Peyer's patch (tissue), 4 donors: ENCODE measurements around the gene PDXK. TPM values are rescaled to one million over a fixed set of nuclear protein-coding genes. Genes with fewer than 3 reads are reported as not detected.

Source experiments
- DNase-seq, 3 donors: peaks; one replicate each; pipeline ENCODE4 v3.0.0-alpha.2; 2017 to 2019
- H3K27ac ChIP-seq, 4 donors: fragments of 200-600 bp; sonication (generic); one replicate each; pipeline ENCODE4 v1.5.1; 2016 to 2019
- H3K27me3 ChIP-seq, 2 donors: fragments of 200-600 bp; sonication (generic); one replicate each; pipeline ENCODE4 v1.5.1; 2019
- H3K36me3 ChIP-seq, 3 donors: fragments of 200-600 bp; sonication (generic); one replicate each; pipeline ENCODE4 v1.5.1; 2016 to 2019
- H3K4me1 ChIP-seq, 4 donors: fragments of 200-600 bp; sonication (generic); one replicate each; pipeline ENCODE4 v1.5.1; 2016 to 2019
- H3K4me3 ChIP-seq, 4 donors: fragments of 200-600 bp; sonication (generic); 1 replicate in 3 of 4; 2 replicates in 1 of 4; pipeline ENCODE4 v1.5.1; 2016 to 2019; ENCODE audit warnings: mild to moderate bottlenecking in 1 of 4
- H3K9me3 ChIP-seq, 4 donors: fragments of 200-600 bp; sonication (generic); one replicate each; pipeline ENCODE4 v1.5.1; 2016 to 2019; ENCODE audit warnings: mild to moderate bottlenecking in 1 of 4
- POLR2A ChIP-seq, 2 donors: fragments of 450-650 bp; IDR thresholded peaks; one replicate each; pipeline ENCODE4 v1.5.1; 2017; ENCODE audit warnings: antibody characterized with exemption in 2 of 2, mild to moderate bottlenecking in 2 of 2, moderate library complexity in 2 of 2
- total RNA-seq, 4 donors: library from RNA; depleted of rRNA; stranded (reverse); fragments of >200 nt; gene quantifications; one replicate each; pipeline ENCODE4 v1.1.0, GENCODE V29; 2016
- TF ChIP-seq, protein P1 (sequence below), 6 experiments: fragments of 450-650 bp in 4 of 6; fragments of 200-600 bp in 2 of 6; sonication (generic) in 1 of 6; IDR thresholded peaks; one replicate each; pipeline ENCODE4 v1.5.1; 2017 to 2019; ENCODE audit warnings: antibody characterized with exemption in 6 of 6, mild to moderate bottlenecking in 3 of 6, moderate library complexity in 1 of 6

The PDXK gene
- total RNA-seq, 4 donors from 2014 or later, result 83.3 to 206 (median 152) TPM

DNA sequence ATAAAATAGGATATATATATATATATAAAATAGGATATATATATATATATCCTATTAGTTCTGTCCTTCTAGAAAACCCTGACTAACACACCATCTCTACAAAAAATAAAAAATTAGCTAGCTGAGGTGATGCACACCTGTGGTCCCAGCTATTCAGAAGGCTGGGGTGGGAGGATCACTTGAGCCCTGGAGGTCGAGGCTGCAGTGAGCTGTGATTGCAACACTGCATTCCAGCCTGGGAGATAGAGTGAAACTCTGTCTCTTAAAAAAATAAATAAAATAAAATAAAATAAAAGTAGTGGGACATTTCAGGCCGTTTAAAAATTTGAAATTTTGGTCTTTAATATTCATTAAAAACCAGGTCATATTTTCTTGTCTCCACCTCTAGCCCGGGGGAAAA, 66.2 kb downstream of the PDXK start:
- DNase-seq, result no peak
- H3K27me3 ChIP-seq, result no peaks in the 10 kb centered on the region
- peaks cover 0 to 9% (median 0%) of the 10 kb centered on the region in 4 donors for H3K4me1 ChIP-seq
- TF ChIP-seq POLR2A (IDR thresholded peaks at IDR 0.05), result no peak
- TF ChIP-seq, protein P1, sequence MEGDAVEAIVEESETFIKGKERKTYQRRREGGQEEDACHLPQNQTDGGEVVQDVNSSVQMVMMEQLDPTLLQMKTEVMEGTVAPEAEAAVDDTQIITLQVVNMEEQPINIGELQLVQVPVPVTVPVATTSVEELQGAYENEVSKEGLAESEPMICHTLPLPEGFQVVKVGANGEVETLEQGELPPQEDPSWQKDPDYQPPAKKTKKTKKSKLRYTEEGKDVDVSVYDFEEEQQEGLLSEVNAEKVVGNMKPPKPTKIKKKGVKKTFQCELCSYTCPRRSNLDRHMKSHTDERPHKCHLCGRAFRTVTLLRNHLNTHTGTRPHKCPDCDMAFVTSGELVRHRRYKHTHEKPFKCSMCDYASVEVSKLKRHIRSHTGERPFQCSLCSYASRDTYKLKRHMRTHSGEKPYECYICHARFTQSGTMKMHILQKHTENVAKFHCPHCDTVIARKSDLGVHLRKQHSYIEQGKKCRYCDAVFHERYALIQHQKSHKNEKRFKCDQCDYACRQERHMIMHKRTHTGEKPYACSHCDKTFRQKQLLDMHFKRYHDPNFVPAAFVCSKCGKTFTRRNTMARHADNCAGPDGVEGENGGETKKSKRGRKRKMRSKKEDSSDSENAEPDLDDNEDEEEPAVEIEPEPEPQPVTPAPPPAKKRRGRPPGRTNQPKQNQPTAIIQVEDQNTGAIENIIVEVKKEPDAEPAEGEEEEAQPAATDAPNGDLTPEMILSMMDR (IDR thresholded peaks at IDR 0.05), result no peak
- no peak overlapping the region for H3K4me3 ChIP-seq
- no peak overlapping the region for H3K27ac ChIP-seq
- H3K9me3 ChIP-seq, result no peaks in the 10 kb centered on the region
- no peaks in the 10 kb centered on the region for H3K36me3 ChIP-seq

DNA sequence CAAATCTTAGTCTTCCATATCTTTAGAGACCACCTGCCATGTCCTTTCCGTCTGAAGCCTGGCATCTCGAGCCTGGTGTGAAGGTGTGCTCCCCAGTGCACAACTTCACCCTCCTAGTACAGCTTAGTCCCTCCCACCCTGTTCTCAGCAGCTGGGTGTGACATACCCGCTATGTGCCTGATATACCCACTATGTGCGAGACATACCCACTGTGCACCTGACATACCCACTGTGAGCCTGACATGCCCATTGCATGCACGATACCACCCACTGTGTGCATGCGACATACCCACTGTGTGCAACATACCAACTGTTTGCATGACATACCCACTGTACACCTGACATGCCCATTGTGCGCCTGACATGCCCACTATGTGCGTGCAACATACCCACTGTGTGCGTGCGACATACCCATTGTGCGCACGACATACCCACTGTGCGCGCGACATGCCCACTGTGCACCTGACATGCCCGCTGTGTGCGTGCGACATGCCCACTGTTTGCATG, 67.4 kb downstream of the PDXK start:
- Histone ChIP-seq H3K36me3 (no peaks in the 10 kb centered on the region), H3K27ac (no peak overlapping the region), H3K27me3 (no peaks in the 10 kb centered on the region), H3K9me3 (no peaks in the 10 kb centered on the region), H3K4me3 (no peak overlapping the region), H3K4me1 (peaks cover 0 to 18% (median 3%) of the 10 kb centered on the region in 4 donors)
- DNase-seq, result no peak
- no peak for TF ChIP-seq POLR2A (IDR thresholded peaks at IDR 0.05)
- TF ChIP-seq, protein P1 (IDR thresholded peaks at IDR 0.05), result no peak

DNA sequence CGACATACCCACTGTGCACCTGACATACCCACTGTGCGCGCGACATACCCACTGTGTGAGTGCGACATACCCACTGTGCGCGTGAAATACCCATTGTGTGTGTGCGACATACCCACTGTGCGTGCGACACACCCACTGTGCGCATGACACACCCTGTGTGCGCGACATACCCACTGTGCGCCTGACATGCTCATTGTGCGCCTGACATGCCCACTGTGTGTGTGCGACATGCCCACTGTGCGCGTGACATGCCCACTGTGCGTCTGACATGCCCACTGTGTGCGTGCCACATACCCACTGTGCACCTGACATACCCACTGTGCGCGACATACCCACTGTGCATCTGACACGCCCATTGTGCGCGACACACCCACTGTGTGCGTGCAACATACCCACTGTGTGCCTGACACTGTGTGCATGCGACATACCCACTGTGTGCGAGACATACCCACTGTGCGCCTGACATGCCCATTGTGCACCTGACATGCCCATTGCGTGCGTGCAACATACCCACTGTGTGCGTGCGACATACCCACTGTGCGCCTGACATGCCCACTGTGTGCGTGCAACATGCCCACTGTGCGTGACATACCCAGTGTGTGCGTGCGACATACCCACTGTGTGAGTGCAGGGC, 68.0 kb downstream of the PDXK start:
- no peaks in the 10 kb centered on the region for H3K9me3 ChIP-seq
- peaks cover 0 to 18% (median 3%) of the 10 kb centered on the region in 4 donors for H3K4me1 ChIP-seq
- no peak for TF ChIP-seq POLR2A (IDR thresholded peaks at IDR 0.05)
- TF ChIP-seq, protein P1 (IDR thresholded peaks at IDR 0.05), result no peak
- peaks cover 0 to 4% (median 0%) of the 10 kb centered on the region in 3 donors for H3K36me3 ChIP-seq
- H3K4me3 ChIP-seq, result no peak overlapping the region
- DNase-seq, result no peak
- H3K27ac ChIP-seq, result no peak overlapping the region
- no peaks in the 10 kb centered on the region for H3K27me3 ChIP-seq

DNA sequence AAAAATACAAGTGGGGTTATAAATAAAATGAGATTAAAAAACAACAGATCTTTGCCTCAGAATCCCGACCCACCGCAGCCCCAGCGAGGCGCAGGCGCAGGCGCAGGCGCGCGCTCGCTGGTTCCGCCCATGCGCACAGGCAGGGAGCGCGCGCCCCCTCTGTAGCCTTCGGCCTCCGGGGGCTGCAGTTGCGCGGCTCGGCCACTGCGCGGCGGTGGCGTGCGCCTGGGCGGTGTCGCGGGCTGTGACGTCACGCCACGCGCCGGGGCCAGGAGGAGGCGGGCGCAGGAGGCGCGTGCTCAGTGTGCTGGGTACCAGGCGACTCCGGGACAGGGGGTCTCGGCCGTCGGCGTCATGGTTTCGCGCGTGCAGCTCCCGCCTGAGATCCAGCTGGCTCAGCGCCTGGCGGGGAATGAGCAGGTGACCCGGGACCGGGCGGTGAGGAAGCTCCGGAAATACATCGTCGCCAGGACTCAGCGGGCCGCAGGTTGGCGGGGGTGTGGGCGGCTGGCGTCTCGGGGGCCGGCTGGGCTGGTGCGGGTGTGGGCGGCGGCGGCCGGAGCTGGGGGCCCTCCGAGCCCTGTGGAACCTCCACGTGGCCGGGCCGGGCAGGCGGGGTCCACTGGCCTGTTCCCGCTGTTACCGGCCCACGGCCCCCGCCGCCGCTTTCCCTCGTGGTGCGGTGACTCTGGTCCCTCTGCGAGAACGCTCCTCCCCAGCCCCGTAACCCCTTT, 70.5 kb downstream of the PDXK start, which contains the start of gene RRP1:
TSS of gene RRP1 (plus strand) at position 302 of the 734 bp plus-strand sequence. CDS start at position 355, 53 bp downstream.
- Histone ChIP-seq H3K4me3 (peak within 1 kb of the TSS; percentile 77 to 91 (median 83)), H3K27me3 (no peaks in the 10 kb centered on the region), H3K36me3 (peaks cover 0 to 28% (median 0%) of the 10 kb centered on the region in 3 donors), H3K9me3 (no peaks in the 10 kb centered on the region), H3K27ac (peak within 1 kb of the TSS; percentile 84 to 88 (median 85)), H3K4me1 (peaks cover 0 to 18% (median 3%) of the 10 kb centered on the region in 4 donors)
- TF ChIP-seq POLR2A (IDR thresholded peaks at IDR 0.05), result peak; percentile 64 to 75
- TF ChIP-seq, protein P1 (IDR thresholded peaks at IDR 0.05), result peak; percentile 100
- DNase-seq, result peak; percentile 90 to 96 (median 96)

DNA sequence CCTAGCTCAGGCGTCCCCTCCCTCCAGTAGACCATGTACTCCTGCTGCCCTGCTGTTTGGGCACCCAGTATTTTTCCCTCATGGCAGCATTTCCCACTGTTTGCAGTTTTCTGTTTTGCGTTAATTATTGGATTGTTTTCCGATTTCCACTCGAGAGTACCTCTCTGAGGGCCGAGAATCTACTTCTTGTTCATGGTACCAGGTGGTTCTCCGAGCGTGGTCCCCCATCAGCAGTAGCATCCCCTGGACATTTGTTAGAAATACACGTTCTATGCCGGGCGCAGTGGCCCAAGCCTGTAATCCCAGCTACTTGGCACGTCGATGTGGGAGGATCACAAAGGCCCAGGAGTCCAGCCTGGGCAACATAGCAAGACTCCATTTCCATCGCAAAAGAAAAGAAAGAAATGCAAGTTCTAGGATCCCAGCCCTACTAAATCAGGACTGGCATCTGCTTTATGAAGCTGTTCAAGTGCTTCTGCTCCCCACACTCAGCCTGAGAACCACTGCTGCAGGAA, 71.1 kb downstream of the PDXK start:
- H3K27ac ChIP-seq, result peak overlapping the region; percentile 84 to 88 (median 85)
- no peak for DNase-seq
- TF ChIP-seq, protein P1 (IDR thresholded peaks at IDR 0.05), result no peak
- TF ChIP-seq POLR2A (IDR thresholded peaks at IDR 0.05), result no peak

More for the DNA sequence above, 71.1 kb downstream of the PDXK start:
- Histone ChIP-seq H3K4me1 (peaks cover 0 to 18% (median 3%) of the 10 kb centered on the region in 4 donors), H3K27me3 (no peaks in the 10 kb centered on the region), H3K36me3 (peaks cover 0 to 34% (median 0%) of the 10 kb centered on the region in 3 donors), H3K9me3 (no peaks in the 10 kb centered on the region), H3K4me3 (peak overlapping the region; percentile 77 to 91 (median 83))
